ENCODE measurements around the gene SIM1. TPM values are rescaled to one million over a fixed set of nuclear protein-coding genes. Genes with fewer than 3 reads are reported as not detected.

Gene SIM1
- total RNA-seq, 3 donors from 2014 or later, result not detected

- DNase-seq, result no peak
- H3K4me3 Mint-ChIP-seq, result no peak overlapping the region
- no peaks in the 10 kb centered on the region for H3K36me3 Mint-ChIP-seq (ENCODE audit: insufficient read depth)
- no peaks in the 10 kb centered on the region for H3K4me1 Mint-ChIP-seq (ENCODE audit: low read depth)
- no peak for ATAC-seq
- no peaks in the 10 kb centered on the region for H3K9me3 Mint-ChIP-seq
- peaks cover 18% of the 10 kb centered on the region for H3K27me3 Mint-ChIP-seq (ENCODE audit: low read depth)
Measured at GRCh38 chr6:100433726-100434435, 30.8 kb downstream of the SIM1 start.

DNA sequence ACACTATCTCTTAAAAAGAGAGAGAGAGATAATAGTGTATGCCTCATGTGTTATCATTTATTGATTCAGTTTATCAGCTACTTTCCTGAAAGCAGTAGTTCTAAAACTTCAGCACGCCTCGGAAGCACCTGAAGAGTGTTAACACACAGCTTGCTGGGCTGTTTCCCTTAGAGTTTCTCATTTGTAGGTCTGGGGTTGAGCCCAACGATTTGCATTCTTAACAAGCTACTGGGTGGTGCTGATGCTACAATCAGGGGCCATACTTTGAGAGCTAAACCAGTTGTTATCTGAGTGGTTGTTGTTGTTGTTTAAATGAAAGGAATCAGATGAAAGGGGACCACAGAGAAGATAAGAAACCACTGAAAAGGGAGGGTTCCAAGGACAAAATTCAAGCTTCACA lies 32.6 kb downstream of the SIM1 start:
- H3K36me3 Mint-ChIP-seq (ENCODE audit: insufficient read depth), result no peaks in the 10 kb centered on the region
- H3K4me1 Mint-ChIP-seq (ENCODE audit: low read depth), result no peaks in the 10 kb centered on the region
- peaks cover 13% of the 10 kb centered on the region for H3K27me3 Mint-ChIP-seq (ENCODE audit: low read depth)
- ATAC-seq (no peak), DNase-seq (no peak)
- no peaks in the 10 kb centered on the region for H3K9me3 Mint-ChIP-seq
- H3K4me3 Mint-ChIP-seq, result no peak overlapping the region

- no peak overlapping the region for H3K4me3 Mint-ChIP-seq
- H3K27me3 Mint-ChIP-seq (ENCODE audit: low read depth), result peaks cover 8% of the 10 kb centered on the region
- no peaks in the 10 kb centered on the region for H3K4me1 Mint-ChIP-seq (ENCODE audit: low read depth)
- no peaks in the 10 kb centered on the region for H3K9me3 Mint-ChIP-seq
- no peak for DNase-seq
- no peaks in the 10 kb centered on the region for H3K36me3 Mint-ChIP-seq (ENCODE audit: insufficient read depth)
- no peak for ATAC-seq
Measured at GRCh38 chr6:100430962-100431361, 33.8 kb downstream of the SIM1 start.

GRCh38 chr6:100427452-100427851 lies 37.3 kb downstream of the SIM1 start:
- Mint-ChIP-seq H3K4me1 (ENCODE audit: low read depth) (no peaks in the 10 kb centered on the region), H3K36me3 (ENCODE audit: insufficient read depth) (no peaks in the 10 kb centered on the region), H3K27me3 (ENCODE audit: low read depth) (no peaks in the 10 kb centered on the region), H3K9me3 (no peaks in the 10 kb centered on the region), H3K4me3 (no peak overlapping the region)
- no peak for ATAC-seq
- DNase-seq, result no peak

DNA sequence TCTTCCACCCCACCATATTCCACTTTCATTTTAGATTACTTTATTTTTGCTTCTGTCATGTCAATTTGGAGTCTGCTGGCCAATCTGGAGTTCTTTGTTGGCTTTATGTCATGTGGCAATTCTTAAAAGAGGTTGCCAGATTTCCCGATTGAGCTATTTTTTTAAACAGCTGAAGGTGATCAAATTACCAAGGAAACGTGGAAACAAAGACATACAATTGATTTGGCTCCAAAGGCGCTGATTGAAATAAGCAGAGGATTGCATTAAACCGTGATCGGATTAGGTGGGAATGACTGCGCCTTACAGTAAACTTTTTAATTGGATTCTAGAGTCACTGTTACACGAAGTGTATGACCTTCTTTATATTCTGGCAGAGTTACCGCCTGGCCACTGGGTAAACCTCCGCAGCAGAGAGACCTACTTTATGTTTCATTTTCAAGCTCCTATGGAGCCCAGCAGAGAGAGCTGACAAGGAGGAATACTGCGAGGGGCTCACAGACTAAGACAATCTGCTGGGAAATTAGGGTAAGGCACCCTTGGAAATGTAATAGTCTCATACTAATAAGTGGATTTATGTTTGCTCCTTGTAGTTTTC lies 37.9 kb downstream of the SIM1 start:
- Mint-ChIP-seq H3K4me3 (no peak overlapping the region), H3K36me3 (ENCODE audit: insufficient read depth) (no peaks in the 10 kb centered on the region), H3K27me3 (ENCODE audit: low read depth) (no peaks in the 10 kb centered on the region), H3K4me1 (ENCODE audit: low read depth) (no peaks in the 10 kb centered on the region), H3K9me3 (no peaks in the 10 kb centered on the region)
- DNase-seq (no peak), ATAC-seq (no peak)

DNA sequence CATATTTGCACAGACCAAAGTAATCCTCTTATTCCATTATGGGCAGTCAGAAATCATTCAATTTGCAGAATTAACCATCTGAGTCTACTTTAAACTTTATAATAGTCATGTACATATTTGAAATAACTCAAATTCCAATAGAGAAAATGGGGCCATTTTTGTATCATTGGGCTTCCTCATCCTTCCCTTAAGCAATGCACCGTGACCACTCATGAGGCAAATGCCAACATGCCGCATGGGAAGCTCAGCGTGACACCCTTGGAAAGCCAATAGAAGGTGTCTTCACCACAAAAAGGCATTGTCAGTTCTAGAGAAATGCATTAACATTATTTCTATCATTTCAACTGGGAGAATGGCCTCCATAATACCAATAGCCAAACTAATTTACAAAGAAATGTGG lies 38.5 kb downstream of the SIM1 start:
- no peaks in the 10 kb centered on the region for H3K4me1 Mint-ChIP-seq (ENCODE audit: low read depth)

GRCh38 chr6:100420711-100421110 lies 44.0 kb downstream of the SIM1 start:
- ATAC-seq (no peak), DNase-seq (no peak)
- Mint-ChIP-seq H3K27me3 (ENCODE audit: low read depth) (peaks cover 1% of the 10 kb centered on the region), H3K4me3 (no peak overlapping the region), H3K4me1 (ENCODE audit: low read depth) (no peaks in the 10 kb centered on the region), H3K9me3 (no peaks in the 10 kb centered on the region), H3K36me3 (ENCODE audit: insufficient read depth) (no peaks in the 10 kb centered on the region)

More for the DNA sequence above, 38.5 kb downstream of the SIM1 start:
- ATAC-seq, result no peak
- no peaks in the 10 kb centered on the region for H3K27me3 Mint-ChIP-seq (ENCODE audit: low read depth)
- no peak overlapping the region for H3K4me3 Mint-ChIP-seq
- no peaks in the 10 kb centered on the region for H3K9me3 Mint-ChIP-seq
- no peak for DNase-seq
- H3K36me3 Mint-ChIP-seq (ENCODE audit: insufficient read depth), result no peaks in the 10 kb centered on the region

DNA sequence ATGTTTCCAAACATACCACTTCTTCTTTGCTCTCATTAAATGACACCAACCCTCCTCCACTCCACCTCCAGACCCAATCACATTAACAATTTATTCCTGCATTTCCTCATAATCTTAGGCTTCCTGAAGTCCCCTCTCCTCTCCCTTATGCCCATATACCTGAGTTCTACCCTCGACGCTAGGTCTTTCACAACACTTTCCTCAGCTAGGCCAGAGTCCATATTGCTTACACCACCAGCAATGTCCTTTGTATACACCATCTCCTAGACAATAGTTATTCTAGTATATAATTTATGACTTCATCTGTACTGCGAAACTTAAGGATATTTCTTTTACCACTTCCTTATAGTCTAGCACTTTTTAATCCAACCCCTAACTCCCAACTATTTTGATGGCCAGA lies 47.7 kb downstream of the SIM1 start:
- Mint-ChIP-seq H3K9me3 (no peaks in the 10 kb centered on the region), H3K36me3 (ENCODE audit: insufficient read depth) (no peaks in the 10 kb centered on the region), H3K4me1 (ENCODE audit: low read depth) (no peaks in the 10 kb centered on the region), H3K27me3 (ENCODE audit: low read depth) (peaks cover 7% of the 10 kb centered on the region), H3K4me3 (no peak overlapping the region)
- DNase-seq, result no peak
- ATAC-seq, result no peak

DNA sequence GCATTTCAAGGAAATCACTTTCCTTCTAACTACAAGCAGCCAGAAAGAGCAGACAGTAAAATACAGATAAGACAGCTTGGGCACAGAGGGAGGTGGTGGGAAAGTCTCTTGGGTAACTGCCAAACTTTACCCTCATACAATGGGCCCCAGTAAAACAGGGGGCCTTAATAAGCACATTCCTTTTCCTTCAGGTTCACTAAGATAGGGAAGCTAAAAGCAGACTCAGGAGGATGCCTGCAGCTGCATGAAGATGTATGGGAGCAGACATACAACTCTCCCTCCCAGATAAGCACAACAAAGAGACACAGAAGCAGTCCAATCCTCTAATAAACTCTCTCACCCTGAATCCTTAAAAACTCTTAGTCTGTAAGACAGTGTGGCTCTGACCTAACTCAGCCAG lies 49.0 kb downstream of the SIM1 start:
- Mint-ChIP-seq H3K4me3 (no peak overlapping the region), H3K27me3 (ENCODE audit: low read depth) (peaks cover 14% of the 10 kb centered on the region), H3K36me3 (ENCODE audit: insufficient read depth) (no peaks in the 10 kb centered on the region), H3K9me3 (no peaks in the 10 kb centered on the region), H3K4me1 (ENCODE audit: low read depth) (no peaks in the 10 kb centered on the region)
- ATAC-seq, result no peak
- no peak for DNase-seq

DNA sequence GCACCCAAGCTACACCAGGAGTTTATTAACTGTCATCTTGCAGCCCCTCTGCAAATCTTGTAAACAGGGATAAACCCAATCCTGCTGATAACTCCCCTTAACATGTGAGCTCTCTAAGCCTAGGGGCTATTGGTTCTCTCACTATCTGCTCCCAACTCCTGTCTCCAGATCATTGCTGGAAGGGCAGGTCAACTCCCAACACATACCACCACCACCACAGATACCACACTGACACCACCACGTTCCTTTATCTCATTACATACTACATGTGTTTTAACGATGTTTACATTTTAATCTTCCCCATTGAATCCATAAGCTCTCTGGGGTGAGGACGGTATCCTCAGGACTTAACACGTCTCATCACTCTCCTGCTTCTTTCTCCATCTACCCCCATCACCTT lies 51.8 kb downstream of the SIM1 start:
- no peaks in the 10 kb centered on the region for H3K4me1 Mint-ChIP-seq (ENCODE audit: low read depth)
- DNase-seq (no peak), ATAC-seq (no peak)
- H3K36me3 Mint-ChIP-seq (ENCODE audit: insufficient read depth), result no peaks in the 10 kb centered on the region
- H3K27me3 Mint-ChIP-seq (ENCODE audit: low read depth), result peaks cover 20% of the 10 kb centered on the region
- no peaks in the 10 kb centered on the region for H3K9me3 Mint-ChIP-seq
- no peak overlapping the region for H3K4me3 Mint-ChIP-seq

DNA sequence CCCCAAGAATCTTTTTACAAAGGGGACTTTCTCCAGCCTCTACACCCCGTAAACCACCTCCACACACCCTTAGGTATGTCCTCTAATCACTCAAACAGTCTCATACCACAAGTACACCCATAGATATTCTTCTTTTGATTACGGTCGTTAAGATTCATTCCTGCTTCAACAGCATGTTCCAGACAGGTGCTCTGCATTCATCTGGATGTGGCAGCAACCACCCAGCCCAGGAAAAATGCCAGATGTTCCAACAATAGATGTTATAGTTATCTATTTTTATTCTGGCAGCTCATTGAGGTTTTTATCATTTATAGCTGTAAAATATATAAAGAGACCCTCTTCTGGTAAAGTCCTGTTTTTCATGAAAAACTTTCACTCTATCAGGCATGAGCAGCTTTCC lies 60.7 kb downstream of the SIM1 start:
- Mint-ChIP-seq H3K4me1 (ENCODE audit: low read depth) (no peaks in the 10 kb centered on the region), H3K27me3 (ENCODE audit: low read depth) (no peaks in the 10 kb centered on the region), H3K4me3 (no peak overlapping the region), H3K36me3 (ENCODE audit: insufficient read depth) (no peaks in the 10 kb centered on the region), H3K9me3 (no peaks in the 10 kb centered on the region)
- ATAC-seq (no peak), DNase-seq (no peak)

DNA sequence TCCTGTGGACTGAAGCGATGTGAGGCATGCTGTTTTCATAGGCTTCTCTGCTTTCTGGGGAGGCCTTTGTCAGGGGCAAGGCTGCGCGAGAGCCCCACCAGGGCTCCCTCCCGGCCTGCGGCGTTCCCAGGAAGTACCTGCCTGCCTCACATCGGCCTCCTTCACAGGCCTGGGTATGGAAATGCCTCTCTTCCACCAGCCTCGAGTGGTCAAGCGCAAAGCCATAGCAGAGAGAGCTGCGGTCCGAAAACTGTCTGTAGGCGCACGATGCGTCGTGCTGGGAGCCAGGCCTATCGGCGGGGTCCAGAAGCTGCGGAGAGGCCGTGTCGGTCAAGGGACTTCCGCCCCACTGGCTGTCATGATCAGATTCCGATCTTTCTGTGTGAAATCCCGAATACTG lies 71.2 kb downstream of the SIM1 start:
- ATAC-seq, result no peak
- no peak for DNase-seq
- no peaks in the 10 kb centered on the region for H3K36me3 Mint-ChIP-seq (ENCODE audit: insufficient read depth)
- no peaks in the 10 kb centered on the region for H3K9me3 Mint-ChIP-seq
- no peak overlapping the region for H3K4me3 Mint-ChIP-seq
- peaks cover 2% of the 10 kb centered on the region for H3K27me3 Mint-ChIP-seq (ENCODE audit: low read depth)
- H3K4me1 Mint-ChIP-seq (ENCODE audit: low read depth), result no peaks in the 10 kb centered on the region

DNA sequence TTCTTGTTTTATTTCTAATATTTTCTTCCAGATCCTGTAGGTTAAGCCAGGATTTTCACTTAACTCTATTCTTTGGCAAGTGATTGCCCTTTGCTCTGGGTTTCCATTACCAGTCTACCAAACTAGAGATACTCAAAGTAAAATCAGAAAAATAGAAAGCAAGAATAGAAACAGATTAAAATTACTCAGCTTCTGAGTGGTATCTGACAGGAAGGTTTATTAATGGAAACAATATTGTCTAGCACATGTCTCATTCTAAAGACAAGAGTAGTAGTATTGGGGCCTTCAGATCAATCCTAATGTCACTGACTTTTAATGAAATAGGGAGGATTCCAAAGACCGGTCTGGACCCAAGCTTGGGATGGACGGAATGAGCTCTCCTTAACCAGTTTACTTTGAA lies 72.3 kb downstream of the SIM1 start:
- no peaks in the 10 kb centered on the region for H3K36me3 Mint-ChIP-seq (ENCODE audit: insufficient read depth)
- peaks cover 2% of the 10 kb centered on the region for H3K27me3 Mint-ChIP-seq (ENCODE audit: low read depth)
- no peaks in the 10 kb centered on the region for H3K9me3 Mint-ChIP-seq
- DNase-seq (no peak), ATAC-seq (no peak)
- no peak overlapping the region for H3K4me3 Mint-ChIP-seq
- H3K4me1 Mint-ChIP-seq (ENCODE audit: low read depth), result no peaks in the 10 kb centered on the region

- Mint-ChIP-seq H3K27me3 (ENCODE audit: low read depth) (peaks cover 2% of the 10 kb centered on the region), H3K4me3 (no peak overlapping the region)
Measured at GRCh38 chr6:100388868-100389519, 75.7 kb downstream of the SIM1 start.

GRCh38 chr6:100382767-100383195 lies 81.9 kb downstream of the SIM1 start:
- no peaks in the 10 kb centered on the region for H3K27me3 Mint-ChIP-seq (ENCODE audit: low read depth)
- H3K4me1 Mint-ChIP-seq (ENCODE audit: low read depth), result no peaks in the 10 kb centered on the region
- H3K4me3 Mint-ChIP-seq, result no peak overlapping the region
- no peak for ATAC-seq
- no peak for DNase-seq
- H3K36me3 Mint-ChIP-seq (ENCODE audit: insufficient read depth), result no peaks in the 10 kb centered on the region
- H3K9me3 Mint-ChIP-seq, result no peaks in the 10 kb centered on the region

More at GRCh38 chr6:100388868-100389519, 75.7 kb downstream of the SIM1 start:
- DNase-seq, result no peak
- no peak for ATAC-seq
- H3K36me3 Mint-ChIP-seq (ENCODE audit: insufficient read depth), result no peaks in the 10 kb centered on the region
- no peaks in the 10 kb centered on the region for H3K9me3 Mint-ChIP-seq
- no peaks in the 10 kb centered on the region for H3K4me1 Mint-ChIP-seq (ENCODE audit: low read depth)
